Mesendoderm (in vitro differentiated cells): Measurements from ENCODE around the gene PRKCA.

Experiments
- DNase-seq: peaks from one replicate; pipeline ENCODE4 v3.0.0; 2013
- H2AK5ac ChIP-seq: 2 replicates; pipeline ENCODE4 v1.6.1; 2013; ENCODE audit warnings: low read length, inconsistent platforms
- H2BK120ac ChIP-seq: 2 replicates; pipeline ENCODE4 v1.6.1; 2013; ENCODE audit warnings: low read depth, mild to moderate bottlenecking, low read length, moderate library complexity, mixed read lengths
- H2BK15ac ChIP-seq: replicated peaks from 2 replicates; pipeline ENCODE4 v1.6.1; 2013; ENCODE audit warnings: low read depth, mild to moderate bottlenecking, moderate library complexity
- H2BK5ac ChIP-seq: 2 replicates; pipeline ENCODE4 v1.6.1; 2013; ENCODE audit warnings: low read length, inconsistent platforms
- H3K18ac ChIP-seq: 2 replicates; pipeline ENCODE4 v1.6.1; 2013; ENCODE audit warnings: mild to moderate bottlenecking, low read length, mixed read lengths
- H3K23ac ChIP-seq: one replicate; pipeline ENCODE4 v1.6.1; 2013; ENCODE audit warnings: low read length
- H3K27ac ChIP-seq: 2 replicates; pipeline ENCODE4 v1.5.1; 2013; ENCODE audit warnings: low read depth, mild to moderate bottlenecking, inconsistent platforms, low read length, moderate library complexity
- H3K27me3 ChIP-seq: 2 replicates; pipeline ENCODE4 v1.6.1; 2013; ENCODE audit warnings: low read length, control low read depth, mild to moderate bottlenecking, inconsistent platforms; ENCODE audit not compliant: insufficient read depth, poor library complexity
- H3K36me3 ChIP-seq: 2 replicates; pipeline ENCODE4 v1.6.1; 2013; ENCODE audit warnings: low read length, inconsistent platforms; ENCODE audit not compliant: control insufficient read depth, insufficient read depth
- H3K4ac ChIP-seq: one replicate; pipeline ENCODE4 v1.6.1; 2013; ENCODE audit warnings: low read depth, mild to moderate bottlenecking, low read length, moderate library complexity
- H3K4me1 ChIP-seq: 2 replicates; pipeline ENCODE4 v1.6.1; 2013; ENCODE audit warnings: low read depth, low read length, inconsistent platforms; ENCODE audit not compliant: control insufficient read depth
- H3K4me2 ChIP-seq: 2 replicates; pipeline ENCODE4 v1.6.1; 2013; ENCODE audit warnings: low read length
- H3K4me3 ChIP-seq: 2 replicates; pipeline ENCODE4 v1.5.1; 2013; ENCODE audit warnings: mild to moderate bottlenecking, low read length
- H3K56ac ChIP-seq: one replicate; pipeline ENCODE4 v1.6.1; 2013; ENCODE audit warnings: low read length
- H3K79me1 ChIP-seq: 2 replicates; pipeline ENCODE4 v1.6.1; 2013; ENCODE audit warnings: low read length, inconsistent platforms
- H3K79me2 ChIP-seq: 2 replicates; pipeline ENCODE4 v1.6.1; 2013; ENCODE audit warnings: mild to moderate bottlenecking, low read length; ENCODE audit not compliant: control insufficient read depth, insufficient read depth
- H3K9ac ChIP-seq: 2 replicates; pipeline ENCODE4 v1.6.1; 2013; ENCODE audit warnings: low read length, inconsistent platforms
- H4K5ac ChIP-seq: one replicate; pipeline ENCODE4 v1.6.1; 2013; ENCODE audit warnings: low read length
- H4K8ac ChIP-seq: one replicate; pipeline ENCODE4 v1.6.1; 2013; ENCODE audit warnings: low read depth, mild to moderate bottlenecking, control low read depth, low read length, moderate library complexity
- WGBS: extraction: QIAGEN DNeasy Blood & Tissue Kit; methylation state at CpG from one replicate; pipeline ENCODE4 v1.1.7; 2013; ENCODE audit warnings: low lambda C conversion rate, missing lambda C conversion rate; ENCODE audit not compliant: insufficient coverage; ENCODE audit errors: extremely low coverage; 5-methylcytosine and 5-hydroxymethylcytosine counted together

Gene PRKCA

GRCh38 chr17:66436631-66437030, 134.2 kb downstream of the PRKCA start:
- Histone ChIP-seq H4K5ac (no peak overlapping the region), H2BK15ac (no peak overlapping the region), H3K23ac (no peak overlapping the region), H3K36me3 (no peaks in the 10 kb centered on the region), H3K4ac (no peak overlapping the region), H3K9ac (no peak overlapping the region), H3K56ac (no peak overlapping the region), H3K4me3 (no peak overlapping the region), H2BK5ac (no peak overlapping the region), H3K18ac (no peak overlapping the region), H3K4me1 (no peaks in the 10 kb centered on the region), H2AK5ac (no peak overlapping the region), H4K8ac (no peak overlapping the region), H3K79me2 (no peaks in the 10 kb centered on the region), H3K79me1 (no peaks in the 10 kb centered on the region), H3K4me2 (no peak overlapping the region), H3K27me3 (no peaks in the 10 kb centered on the region), H3K27ac (no peak overlapping the region), H2BK120ac (no peak overlapping the region)
- 100% methylated on average over 1 of the region's 6 CpGs for WGBS
- DNase-seq: no peak

GRCh38 chr17:66437476-66438026, 135.1 kb downstream of the PRKCA start:
- H3K4me2 ChIP-seq: no peak overlapping the region
- H3K79me2 ChIP-seq: no peaks in the 10 kb centered on the region
- no peak overlapping the region for H3K23ac ChIP-seq
- DNase-seq: no peak
- no peaks in the 10 kb centered on the region for H3K4me1 ChIP-seq
- no CpG with 5 or more reads among the region's 5 CpGs for WGBS
- H2BK15ac ChIP-seq: no peak overlapping the region
- no peak overlapping the region for H4K8ac ChIP-seq
- H3K4ac ChIP-seq: no peak overlapping the region
- H3K36me3 ChIP-seq: no peaks in the 10 kb centered on the region
- no peak overlapping the region for H4K5ac ChIP-seq
- H3K18ac ChIP-seq: no peak overlapping the region
- no peak overlapping the region for H3K9ac ChIP-seq
- H2BK120ac ChIP-seq: no peak overlapping the region
- no peak overlapping the region for H2AK5ac ChIP-seq
- no peaks in the 10 kb centered on the region for H3K27me3 ChIP-seq
- no peak overlapping the region for H3K27ac ChIP-seq
- H3K4me3 ChIP-seq: no peak overlapping the region
- H2BK5ac ChIP-seq: no peak overlapping the region
- no peaks in the 10 kb centered on the region for H3K79me1 ChIP-seq
- no peak overlapping the region for H3K56ac ChIP-seq

GRCh38 chr17:66438101-66438500, 135.7 kb downstream of the PRKCA start:
- H2AK5ac ChIP-seq: no peak overlapping the region
- no peak for DNase-seq
- WGBS: no CpG with 5 or more reads among the region's 7 CpGs
- H3K27ac ChIP-seq: no peak overlapping the region
- H3K4me1 ChIP-seq: no peaks in the 10 kb centered on the region
- no peak overlapping the region for H3K4ac ChIP-seq
- H4K5ac ChIP-seq: no peak overlapping the region
- no peak overlapping the region for H4K8ac ChIP-seq
- no peaks in the 10 kb centered on the region for H3K27me3 ChIP-seq
- no peaks in the 10 kb centered on the region for H3K79me2 ChIP-seq
- no peak overlapping the region for H2BK5ac ChIP-seq
- H3K23ac ChIP-seq: no peak overlapping the region
- no peak overlapping the region for H3K56ac ChIP-seq
- no peak overlapping the region for H2BK15ac ChIP-seq
- no peaks in the 10 kb centered on the region for H3K36me3 ChIP-seq
- no peak overlapping the region for H3K4me2 ChIP-seq
- no peak overlapping the region for H3K9ac ChIP-seq
- H3K18ac ChIP-seq: no peak overlapping the region
- H2BK120ac ChIP-seq: no peak overlapping the region
- H3K4me3 ChIP-seq: no peak overlapping the region
- no peaks in the 10 kb centered on the region for H3K79me1 ChIP-seq

GRCh38 chr17:66441101-66441661, 138.8 kb downstream of the PRKCA start:
- Histone ChIP-seq H3K23ac (no peak overlapping the region), H3K18ac (no peak overlapping the region), H2BK15ac (no peak overlapping the region), H3K56ac (no peak overlapping the region), H2AK5ac (no peak overlapping the region), H2BK120ac (no peak overlapping the region), H3K4me2 (no peak overlapping the region), H2BK5ac (no peak overlapping the region), H3K27me3 (no peaks in the 10 kb centered on the region), H3K27ac (no peak overlapping the region), H3K4ac (no peak overlapping the region), H3K36me3 (no peaks in the 10 kb centered on the region), H3K4me3 (no peak overlapping the region), H3K79me1 (no peaks in the 10 kb centered on the region), H3K79me2 (no peaks in the 10 kb centered on the region), H4K5ac (no peak overlapping the region), H3K9ac (no peak overlapping the region), H4K8ac (no peak overlapping the region), H3K4me1 (peaks cover 2% of the 10 kb centered on the region)
- WGBS: no CpG with 5 or more reads among the region's 11 CpGs
- no peak for DNase-seq

GRCh38 chr17:66443166-66443565, 140.8 kb downstream of the PRKCA start:
- Histone ChIP-seq H3K79me2 (no peaks in the 10 kb centered on the region), H3K4me3 (no peak overlapping the region), H3K36me3 (no peaks in the 10 kb centered on the region), H3K4me2 (no peak overlapping the region), H3K56ac (no peak overlapping the region), H3K27me3 (no peaks in the 10 kb centered on the region), H2BK5ac (no peak overlapping the region), H4K5ac (no peak overlapping the region), H3K79me1 (no peaks in the 10 kb centered on the region), H2BK15ac (no peak overlapping the region), H3K4ac (no peak overlapping the region), H3K23ac (no peak overlapping the region), H4K8ac (no peak overlapping the region), H3K9ac (no peak overlapping the region), H2BK120ac (no peak overlapping the region), H3K18ac (no peak overlapping the region), H3K27ac (no peak overlapping the region), H2AK5ac (no peak overlapping the region), H3K4me1 (peaks cover 2% of the 10 kb centered on the region)
- no CpG with 5 or more reads among the region's 2 CpGs for WGBS
- no peak for DNase-seq

GRCh38 chr17:66443606-66444005, 141.2 kb downstream of the PRKCA start:
- Histone ChIP-seq H3K4me3 (no peak overlapping the region), H3K4ac (no peak overlapping the region), H3K36me3 (no peaks in the 10 kb centered on the region), H3K18ac (no peak overlapping the region), H3K27me3 (no peaks in the 10 kb centered on the region), H3K79me2 (no peaks in the 10 kb centered on the region), H2BK5ac (no peak overlapping the region), H2AK5ac (no peak overlapping the region), H4K5ac (no peak overlapping the region), H3K23ac (no peak overlapping the region), H2BK120ac (no peak overlapping the region), H3K4me2 (no peak overlapping the region), H2BK15ac (no peak overlapping the region), H3K79me1 (no peaks in the 10 kb centered on the region), H3K27ac (no peak overlapping the region), H4K8ac (no peak overlapping the region), H3K9ac (no peak overlapping the region), H3K56ac (no peak overlapping the region), H3K4me1 (peaks cover 2% of the 10 kb centered on the region)
- DNase-seq: no peak
- WGBS: no CpG with 5 or more reads among the region's 9 CpGs
